ENCODE measurements around the gene RHOF. TPM values are rescaled to one million over a fixed set of nuclear protein-coding genes. Genes with fewer than 3 reads are reported as not detected.

RHOF gene
- total and polyA plus RNA-seq, 2 of the 13 experiments (the other 11 are each of a cell fraction or from before 2014, with no cell fraction given): 14.6 to 32.2 TPM

DNA sequence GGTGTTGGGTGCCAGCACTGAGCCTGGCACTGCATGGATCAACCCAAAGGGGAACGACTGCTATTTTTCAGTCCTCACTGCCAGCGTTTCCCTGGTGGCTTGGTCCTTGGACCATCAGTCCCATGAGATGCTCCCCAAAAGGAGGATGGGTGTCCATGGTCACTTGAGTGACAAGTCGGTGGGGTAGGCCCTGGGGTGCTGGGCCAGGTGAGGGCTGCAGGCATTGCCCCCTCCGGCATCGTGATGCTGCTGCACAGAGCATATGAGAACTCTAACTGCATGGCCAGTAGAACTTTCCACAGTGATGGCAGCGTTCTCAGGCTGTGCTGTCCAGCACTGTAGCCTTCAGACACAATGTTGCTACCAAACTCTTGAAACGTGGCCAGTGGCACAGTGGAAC lies 26.6 kb upstream of the RHOF start:
- H3K4me2 ChIP-seq (ENCODE audit: low read depth, low read length): no peak overlapping the region
- TF ChIP-seq ZNF879 (CRISPR knock-in tag; IDR thresholded peaks at IDR 0.05) (no peak), KAT2B (IDR thresholded peaks at IDR 0.05; ENCODE audit: borderline replicate concordance, low read depth, low read length) (no peak)
- H3K4me1 ChIP-seq (ENCODE audit: insufficient read depth, low read length): no peaks in the 10 kb centered on the region
- intact Hi-C loops (cut with micrococcal nuclease; ENCODE audit: unreplicated experiment): no loop called here
- no peak for DNase-seq (ENCODE audit: low spot score)
- H3K36me3 ChIP-seq (replicated peaks in 1 of 2; ENCODE audit: control insufficient read depth in 1 of 2, insufficient read depth in 2 of 2, low read length in 2 of 2): peaks cover 27 to 58% of the 10 kb centered on the region in 2 experiments
- ChIA-PET CTCF (ENCODE audit: low intra/inter-chr PET ratio, low total read pairs) (no interaction called here), POLR2A (interaction anchor here (1.0 kb wide), 1 partner anchor 8 kb away, joined by 4 read pairs; no protein-coding TSS in a partner anchor)
- no peaks in the 10 kb centered on the region for H3K79me2 ChIP-seq (ENCODE audit: insufficient read depth, low read length)
- no peak overlapping the region for H3K9ac ChIP-seq (ENCODE audit: insufficient read depth, low read depth, low read length)
- no peak overlapping the region for H2AFZ ChIP-seq (ENCODE audit: low read length)
- WGBS (ENCODE audit: low lambda C conversion rate): 98% methylated on average over 5 of the region's 7 CpGs
- H3K27me3 ChIP-seq (ENCODE audit: control insufficient read depth in 1 of 2, insufficient read depth in 2 of 2, low read length in 2 of 2): no peaks in the 10 kb centered on the region
- H3K27ac ChIP-seq (ENCODE audit: extremely low read length, insufficient read depth, low read length): no peak overlapping the region
- FAIRE-seq: no peak
- in situ Hi-C loops (cut with HindIII; ENCODE audit: extremely low pct_ligation_motif_present, low pct_unique_long_range_greater_than_20kb): no loop called here
- no TSS peak for BruUV-seq (replicated peaks)
- H3K4me3 ChIP-seq (replicated peaks in 1 of 3; ENCODE audit: insufficient read depth in 1 of 3, low read depth in 2 of 3, low read length in 3 of 3): no peak overlapping the region
- no peak for ATAC-seq
- no peaks in the 10 kb centered on the region for H4K20me1 ChIP-seq (ENCODE audit: insufficient read depth, low read length)
- no peaks in the 10 kb centered on the region for H3K9me3 ChIP-seq (ENCODE audit: low read length)

DNA sequence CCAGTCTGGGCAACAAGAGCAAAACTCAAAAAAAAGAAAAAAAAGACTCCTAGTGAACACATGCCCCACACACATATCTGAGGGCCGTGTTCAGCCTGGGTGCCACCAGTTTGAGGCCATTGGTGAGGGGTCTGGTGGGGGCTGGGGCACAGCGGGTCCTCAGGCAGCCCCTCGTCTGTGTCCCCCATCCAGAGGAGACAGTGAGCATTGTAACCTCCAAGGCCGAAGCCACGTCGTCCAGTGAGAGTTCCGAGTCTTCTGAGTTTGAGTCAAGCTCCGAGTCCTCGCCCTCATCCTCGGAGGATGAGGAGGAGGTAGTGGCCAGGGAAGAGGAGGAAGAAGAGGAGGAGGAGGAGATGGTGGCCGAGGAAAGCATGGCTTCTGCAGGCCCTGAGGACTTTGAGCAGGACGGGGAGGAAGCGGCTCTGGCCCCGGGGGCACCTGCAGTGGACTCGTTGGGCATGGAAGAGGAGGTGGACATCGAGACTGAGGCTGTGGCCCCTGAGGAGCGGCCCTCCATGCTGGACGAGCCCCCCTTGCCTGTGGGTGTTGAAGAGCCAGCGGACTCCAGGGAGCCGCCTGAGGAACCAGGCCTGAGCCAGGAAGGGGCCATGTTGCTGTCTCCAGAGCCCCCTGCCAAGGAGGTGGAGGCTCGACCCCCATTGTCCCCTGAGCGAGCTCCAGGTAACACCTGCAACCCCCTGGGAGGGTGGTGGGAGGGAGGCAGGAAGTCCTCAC lies 25.9 kb upstream of the RHOF start:
- Histone ChIP-seq H3K4me3 (replicated peaks in 1 of 3; ENCODE audit: insufficient read depth in 1 of 3, low read depth in 2 of 3, low read length in 3 of 3) (no peak overlapping the region), H3K36me3 (replicated peaks in 1 of 2; ENCODE audit: control insufficient read depth in 1 of 2, insufficient read depth in 2 of 2, low read length in 2 of 2) (peaks cover 29 to 64% of the 10 kb centered on the region in 2 experiments)
- TF ChIP-seq, protein P1, sequence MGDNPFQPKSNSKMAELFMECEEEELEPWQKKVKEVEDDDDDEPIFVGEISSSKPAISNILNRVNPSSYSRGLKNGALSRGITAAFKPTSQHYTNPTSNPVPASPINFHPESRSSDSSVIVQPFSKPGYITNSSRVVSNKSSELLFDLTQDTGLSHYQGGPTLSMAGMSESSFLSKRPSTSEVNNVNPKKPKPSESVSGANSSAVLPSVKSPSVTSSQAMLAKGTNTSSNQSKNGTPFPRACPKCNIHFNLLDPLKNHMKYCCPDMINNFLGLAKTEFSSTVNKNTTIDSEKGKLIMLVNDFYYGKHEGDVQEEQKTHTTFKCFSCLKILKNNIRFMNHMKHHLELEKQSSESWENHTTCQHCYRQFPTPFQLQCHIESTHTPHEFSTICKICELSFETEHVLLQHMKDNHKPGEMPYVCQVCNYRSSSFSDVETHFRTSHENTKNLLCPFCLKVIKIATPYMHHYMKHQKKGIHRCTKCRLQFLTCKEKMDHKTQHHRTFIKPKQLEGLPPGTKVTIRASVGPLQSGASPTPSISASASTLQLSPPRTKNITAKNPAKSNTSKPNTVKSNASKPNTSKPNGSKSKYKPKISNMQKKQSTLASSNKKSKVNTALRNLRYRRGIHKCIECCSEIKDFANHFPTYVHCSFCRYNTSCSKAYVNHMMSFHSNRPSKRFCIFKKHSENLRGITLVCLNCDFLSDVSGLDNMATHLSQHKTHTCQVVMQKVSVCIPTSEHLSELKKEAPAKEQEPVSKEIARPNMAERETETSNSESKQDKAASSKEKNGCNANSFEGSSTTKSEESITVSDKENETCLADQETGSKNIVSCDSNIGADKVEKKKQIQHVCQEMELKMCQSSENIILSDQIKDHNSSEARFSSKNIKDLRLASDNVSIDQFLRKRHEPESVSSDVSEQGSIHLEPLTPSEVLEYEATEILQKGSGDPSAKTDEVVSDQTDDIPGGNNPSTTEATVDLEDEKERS (CRISPR knock-in tag; IDR thresholded peaks at IDR 0.05): no peak
- TF ChIP-seq MBNL3 (CRISPR knock-in tag; conservative IDR thresholded peaks at IDR 0.05): no peak
- TF ChIP-seq ZSCAN22 (CRISPR knock-in tag; IDR thresholded peaks at IDR 0.05): no peak
- no peak for TF ChIP-seq MATR3 (CRISPR knock-in tag; IDR thresholded peaks at IDR 0.05)
- TF ChIP-seq RBFOX2 (IDR thresholded peaks at IDR 0.05; ENCODE audit: low read depth, low read length): 0 out of 2 replicates have a peak, but pooled peaks have one; percentile 18
- no peak for TF ChIP-seq FOXK2 (IDR thresholded peaks at IDR 0.05)
- no peak for TF ChIP-seq ZSCAN12 (CRISPR knock-in tag; IDR thresholded peaks at IDR 0.05)
- TF ChIP-seq CCDC6 (CRISPR knock-in tag; IDR thresholded peaks at IDR 0.05): no peak
- no peak for TF ChIP-seq SNAPC5 (CRISPR knock-in tag; IDR thresholded peaks at IDR 0.05; ENCODE audit: borderline replicate concordance)
- no peak for TF ChIP-seq TAF15 (IDR thresholded peaks at IDR 0.05; ENCODE audit: low read depth, low read length, poor library complexity, severe bottlenecking)
- no peak for TF ChIP-seq SALL2 (CRISPR knock-in tag; IDR thresholded peaks at IDR 0.05)
- peak; percentile 57 for TF ChIP-seq AGO2 (optimal IDR thresholded peaks at IDR 0.05; ENCODE audit: low read depth, low read length)
- TF ChIP-seq ZNF260 (CRISPR knock-in tag; IDR thresholded peaks at IDR 0.05; ENCODE audit: borderline replicate concordance, low read depth): no peak
- TF ChIP-seq NFYC (CRISPR knock-in tag; IDR thresholded peaks at IDR 0.05): no peak
- no peak for TF ChIP-seq MED1 (CRISPR knock-in tag; IDR thresholded peaks at IDR 0.05)

More for the DNA sequence above, 25.9 kb upstream of the RHOF start:
- Histone ChIP-seq H2AFZ (ENCODE audit: low read length) (no peak overlapping the region), H3K27ac (ENCODE audit: extremely low read length, insufficient read depth, low read length) (no peak overlapping the region), H3K9me3 (ENCODE audit: low read length) (no peaks in the 10 kb centered on the region), H4K20me1 (ENCODE audit: insufficient read depth, low read length) (no peaks in the 10 kb centered on the region), H3K9ac (ENCODE audit: insufficient read depth, low read depth, low read length) (no peak overlapping the region), H3K4me1 (ENCODE audit: insufficient read depth, low read length) (no peaks in the 10 kb centered on the region), H3K79me2 (ENCODE audit: insufficient read depth, low read length) (no peaks in the 10 kb centered on the region), H3K27me3 (ENCODE audit: control insufficient read depth in 1 of 2, insufficient read depth in 2 of 2, low read length in 2 of 2) (no peaks in the 10 kb centered on the region), H3K4me2 (ENCODE audit: low read depth, low read length) (no peak overlapping the region)
- in situ Hi-C loops (cut with HindIII; ENCODE audit: extremely low pct_ligation_motif_present, low pct_unique_long_range_greater_than_20kb): no loop called here
- CTCF ChIA-PET (ENCODE audit: low intra/inter-chr PET ratio, low total read pairs): no interaction called here
- intact Hi-C loops (cut with micrococcal nuclease; ENCODE audit: unreplicated experiment): no loop called here
- no TSS peak for BruUV-seq (replicated peaks)
- POLR2A ChIA-PET: no interaction called here
- FAIRE-seq (no peak), ATAC-seq (no peak), DNase-seq (ENCODE audit: low spot score) (no peak)
- 93% methylated on average over 20 of the region's 22 CpGs for WGBS (ENCODE audit: low lambda C conversion rate)

Measured in HepG2 (cell line).